ENCODE results near the gene PRKG2. TPM values are rescaled to one million over a fixed set of nuclear protein-coding genes. Genes with fewer than 3 reads are reported as not detected.

PRKG2 gene
- total RNA-seq, 1 donor from 2014 or later: 2.3 TPM

DNA sequence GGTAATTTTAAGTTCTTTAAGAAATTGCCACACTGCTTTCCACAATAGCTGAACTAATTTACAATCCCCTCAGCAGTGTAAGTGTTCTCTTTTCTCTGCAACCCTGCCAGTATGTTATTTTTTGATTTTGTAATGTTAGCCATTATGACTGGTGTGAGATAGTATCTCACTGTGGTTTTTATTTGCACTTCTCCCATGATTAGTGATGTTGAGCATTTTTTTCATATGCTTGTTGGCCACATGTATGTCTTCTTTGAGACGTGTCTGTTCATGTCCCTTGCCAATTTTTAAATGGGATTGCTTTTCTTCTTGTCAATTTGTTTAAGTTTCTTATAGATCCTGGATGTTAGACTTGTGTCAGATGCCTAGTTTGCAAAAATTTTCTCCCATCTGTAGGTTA, 98.5 kb downstream of the PRKG2 start:
- no peak overlapping the region for H3K27ac ChIP-seq
- H3K9me3 ChIP-seq (ENCODE audit: low read depth): no peaks in the 10 kb centered on the region
- H3K27me3 ChIP-seq: no peaks in the 10 kb centered on the region
- H3K9me3 Mint-ChIP-seq: no peaks in the 10 kb centered on the region
- H3K27me3 Mint-ChIP-seq (ENCODE audit: insufficient read depth, low read depth): no peaks in the 10 kb centered on the region
- no peak for DNase-seq (ENCODE audit: low spot score)
- no peak overlapping the region for H3K4me3 ChIP-seq
- H3K4me3 Mint-ChIP-seq: no peak overlapping the region
- H3K4me2 ChIP-seq: no peak overlapping the region
- TF ChIP-seq EZH2phosphoT487 (IDR thresholded peaks at IDR 0.05) (no peak), EZH2 (IDR thresholded peaks at IDR 0.05) (no peak)
- TF ChIP-seq, protein P1, sequence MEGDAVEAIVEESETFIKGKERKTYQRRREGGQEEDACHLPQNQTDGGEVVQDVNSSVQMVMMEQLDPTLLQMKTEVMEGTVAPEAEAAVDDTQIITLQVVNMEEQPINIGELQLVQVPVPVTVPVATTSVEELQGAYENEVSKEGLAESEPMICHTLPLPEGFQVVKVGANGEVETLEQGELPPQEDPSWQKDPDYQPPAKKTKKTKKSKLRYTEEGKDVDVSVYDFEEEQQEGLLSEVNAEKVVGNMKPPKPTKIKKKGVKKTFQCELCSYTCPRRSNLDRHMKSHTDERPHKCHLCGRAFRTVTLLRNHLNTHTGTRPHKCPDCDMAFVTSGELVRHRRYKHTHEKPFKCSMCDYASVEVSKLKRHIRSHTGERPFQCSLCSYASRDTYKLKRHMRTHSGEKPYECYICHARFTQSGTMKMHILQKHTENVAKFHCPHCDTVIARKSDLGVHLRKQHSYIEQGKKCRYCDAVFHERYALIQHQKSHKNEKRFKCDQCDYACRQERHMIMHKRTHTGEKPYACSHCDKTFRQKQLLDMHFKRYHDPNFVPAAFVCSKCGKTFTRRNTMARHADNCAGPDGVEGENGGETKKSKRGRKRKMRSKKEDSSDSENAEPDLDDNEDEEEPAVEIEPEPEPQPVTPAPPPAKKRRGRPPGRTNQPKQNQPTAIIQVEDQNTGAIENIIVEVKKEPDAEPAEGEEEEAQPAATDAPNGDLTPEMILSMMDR (IDR thresholded peaks at IDR 0.05): no peak
- no peaks in the 10 kb centered on the region for H3K79me2 ChIP-seq (ENCODE audit: low read depth)
- no peaks in the 10 kb centered on the region for H3K36me3 ChIP-seq
- H4K20me1 ChIP-seq (ENCODE audit: low read depth): no peaks in the 10 kb centered on the region
- H2AFZ ChIP-seq (replicated peaks): no peak overlapping the region
- no peaks in the 10 kb centered on the region for H3F3A ChIP-seq (ENCODE audit: low read depth)
- H3K4me1 Mint-ChIP-seq: no peaks in the 10 kb centered on the region
- H3K4me1 ChIP-seq: no peaks in the 10 kb centered on the region
- H3K27ac Mint-ChIP-seq: no peak overlapping the region
- H3K36me3 Mint-ChIP-seq: no peaks in the 10 kb centered on the region
- H3K9ac ChIP-seq: no peak overlapping the region

- no peak overlapping the region for H3K4me2 ChIP-seq
- H3K79me2 ChIP-seq (ENCODE audit: low read depth): no peaks in the 10 kb centered on the region
- Mint-ChIP-seq H3K36me3 (no peaks in the 10 kb centered on the region), H3K27ac (no peak overlapping the region), H3K4me1 (no peaks in the 10 kb centered on the region), H3K4me3 (no peak overlapping the region), H3K9me3 (no peaks in the 10 kb centered on the region), H3K27me3 (ENCODE audit: insufficient read depth, low read depth) (no peaks in the 10 kb centered on the region)
- H4K20me1 ChIP-seq (ENCODE audit: low read depth): no peaks in the 10 kb centered on the region
- no peak for DNase-seq (ENCODE audit: low spot score)
- no peaks in the 10 kb centered on the region for H3K36me3 ChIP-seq
- no peak overlapping the region for H3K4me3 ChIP-seq
- H3K9me3 ChIP-seq (ENCODE audit: low read depth): no peaks in the 10 kb centered on the region
- no peak overlapping the region for H2AFZ ChIP-seq (replicated peaks)
- H3K4me1 ChIP-seq: no peaks in the 10 kb centered on the region
- H3K9ac ChIP-seq: no peak overlapping the region
- H3K27me3 ChIP-seq: no peaks in the 10 kb centered on the region
- no peak overlapping the region for H3K27ac ChIP-seq
- no peaks in the 10 kb centered on the region for H3F3A ChIP-seq (ENCODE audit: low read depth)
- TF ChIP-seq, protein P1 (IDR thresholded peaks at IDR 0.05): no peak
- no peak for TF ChIP-seq EZH2phosphoT487 (IDR thresholded peaks at IDR 0.05)
- no peak for TF ChIP-seq EZH2 (IDR thresholded peaks at IDR 0.05)
Measured at GRCh38 chr4:81113024-81113423, 102.0 kb downstream of the PRKG2 start.

- no peak overlapping the region for H3K9ac ChIP-seq
- H3K36me3 Mint-ChIP-seq: no peaks in the 10 kb centered on the region
- no peaks in the 10 kb centered on the region for H3K36me3 ChIP-seq
- no peak overlapping the region for H3K4me2 ChIP-seq
- H4K20me1 ChIP-seq (ENCODE audit: low read depth): no peaks in the 10 kb centered on the region
- TF ChIP-seq EZH2phosphoT487 (IDR thresholded peaks at IDR 0.05) (no peak), EZH2 (IDR thresholded peaks at IDR 0.05) (no peak)
- TF ChIP-seq, protein P1 (IDR thresholded peaks at IDR 0.05): no peak
- no peaks in the 10 kb centered on the region for H3K79me2 ChIP-seq (ENCODE audit: low read depth)
- H3K9me3 ChIP-seq (ENCODE audit: low read depth): no peaks in the 10 kb centered on the region
- no peak overlapping the region for H3K27ac Mint-ChIP-seq
- H2AFZ ChIP-seq (replicated peaks): no peak overlapping the region
- no peaks in the 10 kb centered on the region for H3F3A ChIP-seq (ENCODE audit: low read depth)
- no peak overlapping the region for H3K4me3 Mint-ChIP-seq
- no peak overlapping the region for H3K4me3 ChIP-seq
- no peak overlapping the region for H3K27ac ChIP-seq
- DNase-seq (ENCODE audit: low spot score): no peak
- H3K9me3 Mint-ChIP-seq: no peaks in the 10 kb centered on the region
- H3K4me1 ChIP-seq: no peaks in the 10 kb centered on the region
- H3K27me3 ChIP-seq: no peaks in the 10 kb centered on the region
- H3K27me3 Mint-ChIP-seq (ENCODE audit: insufficient read depth, low read depth): no peaks in the 10 kb centered on the region
- no peaks in the 10 kb centered on the region for H3K4me1 Mint-ChIP-seq
Measured at GRCh38 chr4:81109356-81109755, 105.7 kb downstream of the PRKG2 start.
